ENCODE data around the gene HNRNPH2. TPM values are rescaled to one million over a fixed set of nuclear protein-coding genes. Genes with fewer than 3 reads are reported as not detected.

The HNRNPH2 gene
- total and polyA plus RNA-seq, 7 donors: 43.7 to 101 (median 62.8) TPM

- no peak for DNase-seq
- no peaks in the 10 kb centered on the region for H3K27me3 ChIP-seq (ENCODE audit: insufficient read depth in 3 of 3, low read length in 2 of 3)
- WGBS, 3 donors: 54 to 72% (median 69%) methylated on average over 6 of the region's 6 CpGs
- no peak overlapping the region for H3K27ac ChIP-seq
- no peak overlapping the region for H3K4me3 ChIP-seq
- intact Hi-C loops (cut with DNase I): no loop called here
- H3K4me1 ChIP-seq: peaks cover under 1% of the 10 kb centered on the region
- TF ChIP-seq CTCF (IDR thresholded peaks at IDR 0.05): no peak
- H3K9me3 ChIP-seq: no peaks in the 10 kb centered on the region
- H3K36me3 ChIP-seq (ENCODE audit: insufficient read depth in 1 of 2, low read depth in 1 of 2): peaks cover 0 to 1% of the 10 kb centered on the region in 2 donors
- no peak for ATAC-seq
Observed at GRCh38 chrX:101386542-101386885, 21.5 kb upstream of the HNRNPH2 start.

GRCh38 chrX:101388604-101389003 lies 19.4 kb upstream of the HNRNPH2 start:
- TF ChIP-seq CTCF (IDR thresholded peaks at IDR 0.05): no peak

GRCh38 chrX:101390664-101391525 lies 17.1 kb upstream of the HNRNPH2 start, which contains the start of gene RPL36A:
Gene RPL36A, plus strand, starts transcription at chrX:101391011. Its CDS starts 33 bp downstream, at chrX:101391044.
- intact Hi-C loops (cut with DNase I): no loop called here
- H3K27ac ChIP-seq: peak within 1 kb of the TSS; percentile 71
- peak; percentile 85 to 90 for DNase-seq
- peaks cover 0 to 38% of the 10 kb centered on the region in 2 donors for H3K36me3 ChIP-seq (ENCODE audit: insufficient read depth in 1 of 2, low read depth in 1 of 2)
- ATAC-seq: peak; percentile 96 to 98 (median 97)
- peak; percentile 62 for TF ChIP-seq CTCF (IDR thresholded peaks at IDR 0.05)
- H3K9me3 ChIP-seq: no peaks in the 10 kb centered on the region
- WGBS, 3 donors: 1 to 36% (median 1%) methylated on average over 45 to 47 of the region's 47 CpGs
- peaks cover 0 to 5% (median 0%) of the 10 kb centered on the region in 3 donors for H3K27me3 ChIP-seq (ENCODE audit: insufficient read depth in 3 of 3, low read length in 2 of 3)
- H3K4me1 ChIP-seq: peaks cover 6% of the 10 kb centered on the region
- peak within 1 kb of the TSS; percentile 65 for H3K4me3 ChIP-seq

More at GRCh38 chrX:101388604-101389003, 19.4 kb upstream of the HNRNPH2 start:
- Histone ChIP-seq H3K4me1 (peaks cover 6% of the 10 kb centered on the region), H3K27ac (no peak overlapping the region), H3K4me3 (no peak overlapping the region), H3K9me3 (no peaks in the 10 kb centered on the region), H3K27me3 (ENCODE audit: insufficient read depth in 3 of 3, low read length in 2 of 3) (peaks cover 0 to 5% (median 0%) of the 10 kb centered on the region in 3 donors), H3K36me3 (ENCODE audit: insufficient read depth in 1 of 2, low read depth in 1 of 2) (peaks cover 0 to 22% of the 10 kb centered on the region in 2 donors)
- intact Hi-C loops (cut with DNase I): no loop called here
- ATAC-seq (no peak), DNase-seq (no peak)
- WGBS, 3 donors: 73 to 86% (median 85%) methylated on average over 3 of the region's 3 CpGs

GRCh38 chrX:101391831-101392230 lies 16.2 kb upstream of the HNRNPH2 start:
- Histone ChIP-seq H3K4me1 (peaks cover 6% of the 10 kb centered on the region), H3K27me3 (ENCODE audit: insufficient read depth in 3 of 3, low read length in 2 of 3) (peaks cover 0 to 5% (median 0%) of the 10 kb centered on the region in 3 donors), H3K4me3 (peak overlapping the region; percentile 65), H3K27ac (peak overlapping the region; percentile 71), H3K36me3 (ENCODE audit: insufficient read depth in 1 of 2, low read depth in 1 of 2) (peaks cover 0 to 45% of the 10 kb centered on the region in 2 donors), H3K9me3 (no peaks in the 10 kb centered on the region)
- TF ChIP-seq CTCF (IDR thresholded peaks at IDR 0.05): no peak
- ATAC-seq (no peak), DNase-seq (no peak)
- 44 to 65% (median 47%) methylated on average over 6 of the region's 6 CpGs for WGBS, 3 donors
- intact Hi-C loops (cut with DNase I): no loop called here
